Choroid plexus epithelial cell (primary cell): Measurements from ENCODE around the gene PRMT9.

Experiments
- DNase-seq: peaks from one replicate; pipeline ENCODE4 v3.0.0-alpha.2; 2010; ENCODE audit warnings: low read depth
- H3K4me3 ChIP-seq: 2 replicates; pipeline ENCODE4 v1.5.1; 2011; ENCODE audit warnings: low read depth, mild to moderate bottlenecking, control low read depth, low read length, moderate library complexity
- TF ChIP-seq, protein P1 (sequence below): conservative IDR thresholded peaks from 2 replicates; pipeline ENCODE4 v1.5.1; 2011; ENCODE audit warnings: low read depth, mild to moderate bottlenecking, control low read depth, inconsistent platforms, low read length, moderate library complexity

The PRMT9 gene

DNA sequence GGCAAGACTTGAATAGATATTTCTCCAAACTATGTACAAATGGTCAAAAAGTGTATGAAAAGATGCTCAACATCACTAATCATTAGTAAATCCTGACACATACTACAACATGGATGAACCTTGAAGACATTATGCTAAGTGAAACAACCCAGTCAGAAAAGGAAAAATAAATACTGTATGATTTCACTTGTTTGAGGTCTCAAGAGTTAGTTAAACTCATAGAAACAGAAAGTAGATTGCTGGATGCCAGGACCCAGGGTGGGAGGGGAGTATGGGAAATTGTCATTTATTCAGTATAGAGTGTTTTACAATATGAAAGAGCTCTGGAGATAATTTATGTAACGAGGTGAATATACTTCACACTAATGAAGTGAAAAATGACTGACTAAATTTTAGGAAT lies 32.4 kb downstream of the PRMT9 start:
- H3K4me3 ChIP-seq, result no peak overlapping the region
- no peak for DNase-seq
- TF ChIP-seq, protein P1, sequence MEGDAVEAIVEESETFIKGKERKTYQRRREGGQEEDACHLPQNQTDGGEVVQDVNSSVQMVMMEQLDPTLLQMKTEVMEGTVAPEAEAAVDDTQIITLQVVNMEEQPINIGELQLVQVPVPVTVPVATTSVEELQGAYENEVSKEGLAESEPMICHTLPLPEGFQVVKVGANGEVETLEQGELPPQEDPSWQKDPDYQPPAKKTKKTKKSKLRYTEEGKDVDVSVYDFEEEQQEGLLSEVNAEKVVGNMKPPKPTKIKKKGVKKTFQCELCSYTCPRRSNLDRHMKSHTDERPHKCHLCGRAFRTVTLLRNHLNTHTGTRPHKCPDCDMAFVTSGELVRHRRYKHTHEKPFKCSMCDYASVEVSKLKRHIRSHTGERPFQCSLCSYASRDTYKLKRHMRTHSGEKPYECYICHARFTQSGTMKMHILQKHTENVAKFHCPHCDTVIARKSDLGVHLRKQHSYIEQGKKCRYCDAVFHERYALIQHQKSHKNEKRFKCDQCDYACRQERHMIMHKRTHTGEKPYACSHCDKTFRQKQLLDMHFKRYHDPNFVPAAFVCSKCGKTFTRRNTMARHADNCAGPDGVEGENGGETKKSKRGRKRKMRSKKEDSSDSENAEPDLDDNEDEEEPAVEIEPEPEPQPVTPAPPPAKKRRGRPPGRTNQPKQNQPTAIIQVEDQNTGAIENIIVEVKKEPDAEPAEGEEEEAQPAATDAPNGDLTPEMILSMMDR, result no peak

GRCh38 chr4:147648656-147649055 lies 35.3 kb downstream of the PRMT9 start:
- no peak overlapping the region for H3K4me3 ChIP-seq
- DNase-seq, result no peak
- TF ChIP-seq, protein P1, result no peak

DNA sequence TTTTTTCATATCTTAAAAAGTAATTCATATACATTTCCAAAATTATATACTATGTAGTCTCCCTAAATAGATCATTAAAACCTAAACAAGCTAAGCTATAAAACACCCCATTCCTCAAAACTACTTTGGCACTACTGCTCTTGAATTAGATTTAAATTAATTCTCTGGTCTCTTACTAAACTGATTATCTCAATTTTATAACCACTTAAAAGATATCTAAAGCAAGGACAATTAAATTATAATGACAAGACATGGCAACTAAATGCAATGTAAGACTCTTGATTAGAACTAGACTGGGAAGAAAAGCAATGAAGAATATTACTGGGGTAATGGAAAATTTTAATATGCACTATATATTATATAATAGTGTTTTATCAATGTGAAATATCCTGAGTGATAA lies 38.9 kb downstream of the PRMT9 start:
- TF ChIP-seq, protein P1, result no peak
- DNase-seq, result no peak
- H3K4me3 ChIP-seq, result no peak overlapping the region

- TF ChIP-seq, protein P1, result no peak
- no peak for DNase-seq
- H3K4me3 ChIP-seq, result no peak overlapping the region
Measured at GRCh38 chr4:147644471-147644870, 39.5 kb downstream of the PRMT9 start.

GRCh38 chr4:147643616-147644015 lies 40.3 kb downstream of the PRMT9 start:
- TF ChIP-seq, protein P1, result no peak
- no peak for DNase-seq
- no peak overlapping the region for H3K4me3 ChIP-seq

- H3K4me3 ChIP-seq, result no peak overlapping the region
- TF ChIP-seq, protein P1, result no peak
- DNase-seq, result no peak
Measured at GRCh38 chr4:147640331-147640730, 43.6 kb downstream of the PRMT9 start.

DNA sequence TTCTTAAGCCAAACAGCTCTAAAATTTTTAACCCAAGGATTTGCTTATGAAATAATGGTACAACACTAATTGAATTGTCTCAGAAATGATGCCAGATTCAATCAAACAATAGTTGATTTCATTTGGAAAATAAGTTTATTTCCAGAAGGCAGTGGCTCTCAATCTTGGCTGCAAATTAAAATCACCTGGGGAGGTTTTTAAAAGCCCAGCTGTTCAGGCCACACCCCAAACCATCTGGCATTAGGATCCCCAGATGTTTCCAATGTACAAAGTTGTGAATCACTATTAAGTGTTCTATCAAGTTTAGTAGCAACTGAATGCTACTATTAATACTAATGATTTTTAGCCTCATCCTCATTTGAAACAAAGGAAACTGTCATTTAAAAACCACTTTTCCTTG lies 44.6 kb downstream of the PRMT9 start:
- TF ChIP-seq, protein P1, result no peak
- no peak overlapping the region for H3K4me3 ChIP-seq
- DNase-seq, result no peak
